GM08714 (cell line): ENCODE results near the gene MAD1L1.

Experiments used
- H3K4me3 ChIP-seq: fragments of 200-500 bp; sonication (Bioruptor generic); 2 replicates; pipeline ENCODE4 v1.5.1; 2014; ENCODE audit warnings: mild to moderate bottlenecking, low read length, inconsistent platforms
- ZNF274 ChIP-seq: IDR thresholded peaks from 2 replicates; pipeline ENCODE4 v1.6.1; 2012; ENCODE audit warnings: mild to moderate bottlenecking, low read depth, low read length

Gene MAD1L1

GRCh38 chr7:2241580-2242540, 9.1 kb upstream of the MAD1L1 start, which contains the start of the genes MRM2 and NUDT1:
Gene MRM2, minus strand, starts transcription at chr7:2242205. Its CDS starts 36 bp downstream, at chr7:2242169.
Gene NUDT1, plus strand, starts transcription at chr7:2242226. Its CDS starts 2,349 bp downstream, at chr7:2244575.
- peak within 1 kb of the TSS; percentile 92 for H3K4me3 ChIP-seq
- no peak for TF ChIP-seq ZNF274

- no peak for TF ChIP-seq ZNF274
Measured at GRCh38 chr7:2239242-2239641, 6.5 kb upstream of the MAD1L1 start.

GRCh38 chr7:2237109-2237602, 4.4 kb upstream of the MAD1L1 start:
- no peak for TF ChIP-seq ZNF274

More at GRCh38 chr7:2239242-2239641, 6.5 kb upstream of the MAD1L1 start:
- H3K4me3 ChIP-seq: no peak overlapping the region

GRCh38 chr7:2233926-2234325, 1.2 kb upstream of the MAD1L1 start:
- TF ChIP-seq ZNF274: no peak
- no peak overlapping the region for H3K4me3 ChIP-seq

More at GRCh38 chr7:2237109-2237602, 4.4 kb upstream of the MAD1L1 start:
- no peak overlapping the region for H3K4me3 ChIP-seq

GRCh38 chr7:2231992-2232765, 566 bp downstream of the MAD1L1 start:
- peak overlapping the region; percentile 86 for H3K4me3 ChIP-seq
- TF ChIP-seq ZNF274: no peak

- TF ChIP-seq ZNF274: no peak
Measured at GRCh38 chr7:2230882-2231281, 1.9 kb downstream of the MAD1L1 start.

GRCh38 chr7:2230226-2230625, 2.5 kb downstream of the MAD1L1 start:
- no peak overlapping the region for H3K4me3 ChIP-seq
- TF ChIP-seq ZNF274: no peak

More at GRCh38 chr7:2230882-2231281, 1.9 kb downstream of the MAD1L1 start:
- no peak overlapping the region for H3K4me3 ChIP-seq

- no peak for TF ChIP-seq ZNF274
- H3K4me3 ChIP-seq: no peak overlapping the region
Measured at GRCh38 chr7:2229467-2229866, 3.3 kb downstream of the MAD1L1 start.

GRCh38 chr7:2228921-2229320, 3.8 kb downstream of the MAD1L1 start:
- no peak for TF ChIP-seq ZNF274
- no peak overlapping the region for H3K4me3 ChIP-seq

GRCh38 chr7:2227699-2228098, 5.0 kb downstream of the MAD1L1 start:
- no peak overlapping the region for H3K4me3 ChIP-seq
- TF ChIP-seq ZNF274: no peak

- TF ChIP-seq ZNF274: no peak
Measured at GRCh38 chr7:2225830-2226229, 6.9 kb downstream of the MAD1L1 start.

GRCh38 chr7:2225336-2225735, 7.4 kb downstream of the MAD1L1 start:
- no peak for TF ChIP-seq ZNF274
- H3K4me3 ChIP-seq: no peak overlapping the region

More at GRCh38 chr7:2225830-2226229, 6.9 kb downstream of the MAD1L1 start:
- no peak overlapping the region for H3K4me3 ChIP-seq

- no peak for TF ChIP-seq ZNF274
- H3K4me3 ChIP-seq: no peak overlapping the region
Measured at GRCh38 chr7:2224934-2225333, 7.8 kb downstream of the MAD1L1 start.

- TF ChIP-seq ZNF274: no peak
- no peak overlapping the region for H3K4me3 ChIP-seq
Measured at GRCh38 chr7:2224491-2224928, 8.2 kb downstream of the MAD1L1 start.

- no peak for TF ChIP-seq ZNF274
- H3K4me3 ChIP-seq: no peak overlapping the region
Measured at GRCh38 chr7:2223321-2223720, 9.4 kb downstream of the MAD1L1 start.
